Muscle of leg (tissue), 11 donors: ENCODE results near the gene CSMD2. TPM values are rescaled to one million over a fixed set of nuclear protein-coding genes. Genes with fewer than 3 reads are reported as not detected.

Source experiments
- DNase-seq: peaks from one replicate; pipeline ENCODE4 v3.0.0; 2013
- H3K27ac ChIP-seq: one replicate; pipeline ENCODE4 v1.5.1; 2013; ENCODE audit warnings: mild to moderate bottlenecking, low read length, control low read depth
- H3K27me3 ChIP-seq: one replicate; pipeline ENCODE4 v1.6.1; 2013; ENCODE audit warnings: low read length; ENCODE audit not compliant: control insufficient read depth, insufficient read depth
- H3K36me3 ChIP-seq: one replicate; pipeline ENCODE4 v1.6.1; 2013; ENCODE audit warnings: low read length; ENCODE audit not compliant: control insufficient read depth, insufficient read depth
- H3K4me1 ChIP-seq: one replicate; pipeline ENCODE4 v1.6.1; 2013; ENCODE audit warnings: low read length; ENCODE audit not compliant: control insufficient read depth, insufficient read depth
- H3K4me3 ChIP-seq: one replicate; pipeline ENCODE4 v1.5.1; 2013; ENCODE audit warnings: low read length, control low read depth
- H3K9me3 ChIP-seq: replicated peaks from 2 replicates; pipeline ENCODE4 v1.6.1; 2013; ENCODE audit warnings: low read depth, low read length; ENCODE audit not compliant: control insufficient read depth
- WGBS: methylation state at CpG from one replicate; pipeline ENCODE4 v1.1.5; 2013; ENCODE audit warnings: missing lambda C conversion rate; ENCODE audit not compliant: insufficient coverage; 5-methylcytosine and 5-hydroxymethylcytosine counted together
- polyA plus RNA-seq, 8 donors: library from polyadenylated mRNA; unstranded; fragments of 120-200 nt; gene quantifications; one replicate each; pipeline versions ENCODE4 v1.2.1 to v1.2.3, GENCODE V29; 2013; ENCODE audit warnings: inconsistent platforms in 1 of 8, low replicate concordance in 1 of 8; ENCODE audit not compliant: insufficient read length in 8 of 8, insufficient read depth in 1 of 8
- total RNA-seq: library from RNA; stranded (reverse); fragments of 120-200 nt; gene quantifications from one replicate; pipeline ENCODE4 v1.2.4, GENCODE V29; 2013

CSMD2 gene
- total and polyA plus RNA-seq, 9 donors = 0.27 to 1.6 (median 0.52) TPM

DNA sequence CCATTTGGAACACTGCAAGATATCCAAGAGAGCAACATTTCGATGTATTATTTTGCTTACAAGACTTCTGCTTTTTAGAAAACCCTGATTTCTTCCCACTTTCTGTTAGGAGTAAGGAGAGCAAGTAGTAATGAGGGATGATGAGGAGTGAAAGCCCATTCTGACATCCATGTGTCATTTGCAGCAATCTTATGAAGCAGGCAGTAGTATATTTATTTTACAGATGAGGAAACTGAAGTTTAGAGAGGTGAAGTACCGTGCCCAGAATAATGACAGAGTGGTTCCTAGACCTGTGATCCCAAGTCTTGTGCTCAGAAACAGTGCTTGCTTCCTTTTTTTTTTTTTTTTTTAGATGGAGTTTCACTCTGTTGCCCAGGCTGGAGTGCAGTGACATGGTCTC, 699.7 kb downstream of the CSMD2 start:
- H3K4me1 ChIP-seq = peaks cover 53% of the 10 kb centered on the region
- WGBS = no CpG with 5 or more reads among the region's 2 CpGs
- H3K4me3 ChIP-seq = no peak overlapping the region
- DNase-seq = no peak
- H3K36me3 ChIP-seq = no peaks in the 10 kb centered on the region
- H3K27me3 ChIP-seq = no peaks in the 10 kb centered on the region
- no peak overlapping the region for H3K27ac ChIP-seq
- no peaks in the 10 kb centered on the region for H3K9me3 ChIP-seq

DNA sequence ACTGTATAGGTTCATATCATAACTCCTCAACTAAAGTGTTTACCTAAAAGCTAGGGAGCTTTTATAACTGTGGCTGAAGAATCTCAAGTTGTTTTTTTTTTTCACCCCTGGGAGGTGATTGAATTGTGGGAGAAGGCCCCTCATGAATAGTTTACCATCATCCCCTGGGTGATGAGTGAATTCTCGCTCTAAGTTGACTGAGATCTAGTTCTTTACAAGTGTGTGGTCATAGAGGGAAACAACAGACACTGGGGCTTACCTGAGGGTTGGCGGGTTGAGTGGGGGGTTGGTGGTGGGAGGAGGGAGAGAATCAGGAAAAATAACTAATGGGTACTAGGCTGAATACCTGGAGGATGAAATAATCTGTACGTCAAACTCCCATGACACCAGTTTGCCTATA, 700.5 kb downstream of the CSMD2 start:
- DNase-seq = no peak
- Histone ChIP-seq H3K27me3 (no peaks in the 10 kb centered on the region), H3K4me3 (no peak overlapping the region), H3K27ac (no peak overlapping the region), H3K36me3 (no peaks in the 10 kb centered on the region), H3K9me3 (no peaks in the 10 kb centered on the region), H3K4me1 (peaks cover 52% of the 10 kb centered on the region)
- WGBS = 100% methylated on average over 1 of the region's 3 CpGs

Other genes with a start within 250 kb of the CSMD2 start
- not detected for gene C1orf94, start 11.7 kb upstream of the CSMD2 start, total RNA-seq
- under 1 TPM in 5 of 8 donors, not detected in 3; 0.05 to 0.12 (median 0.09) TPM for gene C1orf94, start 11.7 kb upstream of the CSMD2 start, polyA plus RNA-seq